ENCODE measurements around the gene IKZF3. TPM values are rescaled to one million over a fixed set of nuclear protein-coding genes. Genes with fewer than 3 reads are reported as not detected.

IKZF3 gene
- total RNA-seq, 1 donor from 2014 or later: 220 TPM

DNA sequence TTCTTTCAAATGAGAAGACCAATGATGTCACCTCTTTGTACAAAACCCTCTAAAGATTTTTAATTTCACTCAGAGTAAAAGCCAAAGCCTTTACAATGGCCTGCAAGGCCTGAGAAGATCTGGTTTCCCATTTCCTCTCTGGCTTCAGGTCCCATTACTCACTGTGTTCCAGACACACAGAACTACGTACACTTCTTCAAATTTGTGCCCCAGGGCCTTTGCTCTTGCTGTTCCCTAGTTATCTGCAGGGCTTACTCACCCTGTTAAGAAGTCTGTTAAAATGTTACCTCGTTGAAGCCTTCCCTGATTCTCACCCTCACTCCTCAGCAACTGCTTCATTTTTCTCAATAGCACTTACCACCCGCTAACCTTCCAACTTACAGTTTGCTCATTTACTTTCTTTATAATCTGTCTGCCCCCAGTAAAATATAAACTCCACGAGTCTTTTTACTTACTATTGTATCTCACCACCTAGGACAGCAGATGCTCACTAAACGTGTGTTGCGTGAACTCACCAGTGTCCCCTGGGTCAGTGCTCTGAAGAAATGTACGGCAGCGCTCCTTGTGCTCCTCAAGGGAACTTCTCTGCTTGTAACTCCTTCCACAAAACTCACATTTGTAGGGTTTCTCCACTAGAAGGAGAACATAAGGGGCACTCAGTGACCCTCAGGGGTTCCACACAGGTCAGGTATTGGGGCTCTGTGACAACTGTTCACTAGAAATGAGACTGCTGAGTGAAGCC, 76.2 kb downstream of the IKZF3 start:
- ChIA-PET CTCF (interaction anchor here (1.4 kb wide), 1 partner anchor 12 kb away, joined by 3 read pairs; no protein-coding TSS in a partner anchor), POLR2A (interaction anchor here (1.1 kb wide), 1 partner anchor 33 kb away, joined by 6 read pairs; no protein-coding TSS in a partner anchor)
- TF ChIP-seq, protein P1, sequence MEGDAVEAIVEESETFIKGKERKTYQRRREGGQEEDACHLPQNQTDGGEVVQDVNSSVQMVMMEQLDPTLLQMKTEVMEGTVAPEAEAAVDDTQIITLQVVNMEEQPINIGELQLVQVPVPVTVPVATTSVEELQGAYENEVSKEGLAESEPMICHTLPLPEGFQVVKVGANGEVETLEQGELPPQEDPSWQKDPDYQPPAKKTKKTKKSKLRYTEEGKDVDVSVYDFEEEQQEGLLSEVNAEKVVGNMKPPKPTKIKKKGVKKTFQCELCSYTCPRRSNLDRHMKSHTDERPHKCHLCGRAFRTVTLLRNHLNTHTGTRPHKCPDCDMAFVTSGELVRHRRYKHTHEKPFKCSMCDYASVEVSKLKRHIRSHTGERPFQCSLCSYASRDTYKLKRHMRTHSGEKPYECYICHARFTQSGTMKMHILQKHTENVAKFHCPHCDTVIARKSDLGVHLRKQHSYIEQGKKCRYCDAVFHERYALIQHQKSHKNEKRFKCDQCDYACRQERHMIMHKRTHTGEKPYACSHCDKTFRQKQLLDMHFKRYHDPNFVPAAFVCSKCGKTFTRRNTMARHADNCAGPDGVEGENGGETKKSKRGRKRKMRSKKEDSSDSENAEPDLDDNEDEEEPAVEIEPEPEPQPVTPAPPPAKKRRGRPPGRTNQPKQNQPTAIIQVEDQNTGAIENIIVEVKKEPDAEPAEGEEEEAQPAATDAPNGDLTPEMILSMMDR (IDR thresholded peaks at IDR 0.05): no peak
- H3K4me3 Mint-ChIP-seq: peak overlapping the region; percentile 17
- peaks cover 88% of the 10 kb centered on the region for H3K4me1 Mint-ChIP-seq
- H3K27ac Mint-ChIP-seq: peak overlapping the region; percentile 41
- peaks cover 85% of the 10 kb centered on the region for H3K36me3 Mint-ChIP-seq (ENCODE audit: low read depth)
- H3K27me3 Mint-ChIP-seq: no peaks in the 10 kb centered on the region
- intact Hi-C loops (cut with micrococcal nuclease): no loop called here
- DNase-seq: no peak
- H3K9me3 Mint-ChIP-seq: no peaks in the 10 kb centered on the region
- no peak for ATAC-seq (ENCODE audit: low read depth)

DNA sequence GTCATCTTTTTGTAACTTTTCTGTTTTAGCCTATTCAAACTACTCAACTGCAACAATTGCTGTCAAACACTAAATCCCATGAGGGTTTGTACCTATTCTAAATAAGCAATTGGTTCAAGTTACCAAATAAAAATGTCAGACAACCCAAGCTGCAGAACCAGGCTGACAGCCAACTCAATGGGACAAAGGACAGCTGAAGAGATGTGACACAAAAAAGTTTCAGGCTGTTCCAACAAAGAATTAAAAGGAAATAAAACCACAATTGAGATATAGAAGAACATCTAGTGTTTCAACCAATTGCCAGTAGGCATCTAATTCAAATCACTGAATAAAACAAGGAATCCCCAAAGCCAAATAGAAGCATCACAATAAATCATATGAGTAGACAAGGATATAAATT, 77.1 kb downstream of the IKZF3 start:
- peaks cover 88% of the 10 kb centered on the region for H3K4me1 Mint-ChIP-seq
- TF ChIP-seq, protein P1 (IDR thresholded peaks at IDR 0.05): no peak
- POLR2A ChIA-PET: interaction anchor here (0.7 to 13.9 kb wide), 6 partner anchors 8 to 52 kb away, joined by 3 to 308 read pairs (median 4); no protein-coding TSS in a partner anchor
- no peaks in the 10 kb centered on the region for H3K9me3 Mint-ChIP-seq
- H3K4me3 Mint-ChIP-seq: peak overlapping the region; percentile 17
- H3K27me3 Mint-ChIP-seq: no peaks in the 10 kb centered on the region
- intact Hi-C loops (cut with micrococcal nuclease): no loop called here
- CTCF ChIA-PET: interaction anchor here (1.4 kb wide), 2 partner anchors 9 to 41 kb away, joined by 3 to 4 read pairs; no protein-coding TSS in a partner anchor
- ATAC-seq (ENCODE audit: low read depth) (no peak), DNase-seq (no peak)
- peak overlapping the region; percentile 41 for H3K27ac Mint-ChIP-seq
- H3K36me3 Mint-ChIP-seq (ENCODE audit: low read depth): peaks cover 85% of the 10 kb centered on the region

DNA sequence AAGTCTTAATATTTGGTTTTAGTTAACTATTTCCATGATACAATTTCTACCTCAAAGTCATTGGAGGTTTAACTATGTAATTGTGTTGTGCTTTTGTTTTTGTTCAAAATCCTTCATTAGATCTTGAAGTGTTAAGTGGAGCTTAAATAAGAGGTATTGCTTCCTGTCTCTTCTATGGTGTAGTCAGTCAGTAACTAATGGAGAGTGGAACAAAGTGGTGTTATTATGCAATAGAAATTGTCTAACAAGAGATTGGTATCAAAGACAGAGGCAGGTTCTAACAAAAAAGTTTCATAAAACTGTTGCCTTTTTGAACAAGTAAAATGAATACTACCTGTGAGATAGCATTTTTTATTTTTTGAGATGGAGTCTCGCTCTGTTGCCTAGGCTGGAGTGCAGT, 81.1 kb downstream of the IKZF3 start:
- H3K4me3 Mint-ChIP-seq: peak overlapping the region; percentile 48
- H3K36me3 Mint-ChIP-seq (ENCODE audit: low read depth): peaks cover 77% of the 10 kb centered on the region
- POLR2A ChIA-PET: interaction anchor here (1.5 to 13.9 kb wide), 4 partner anchors 10 to 39 kb away, joined by 4 to 308 read pairs (median 5); no protein-coding TSS in a partner anchor
- DNase-seq (no peak), ATAC-seq (ENCODE audit: low read depth) (no peak)
- TF ChIP-seq, protein P1 (IDR thresholded peaks at IDR 0.05): no peak
- intact Hi-C loops (cut with micrococcal nuclease): no loop called here
- no peaks in the 10 kb centered on the region for H3K9me3 Mint-ChIP-seq
- H3K27me3 Mint-ChIP-seq: no peaks in the 10 kb centered on the region
- H3K4me1 Mint-ChIP-seq: peaks cover 89% of the 10 kb centered on the region
- peak overlapping the region; percentile 79 for H3K27ac Mint-ChIP-seq
- CTCF ChIA-PET: no interaction called here

DNA sequence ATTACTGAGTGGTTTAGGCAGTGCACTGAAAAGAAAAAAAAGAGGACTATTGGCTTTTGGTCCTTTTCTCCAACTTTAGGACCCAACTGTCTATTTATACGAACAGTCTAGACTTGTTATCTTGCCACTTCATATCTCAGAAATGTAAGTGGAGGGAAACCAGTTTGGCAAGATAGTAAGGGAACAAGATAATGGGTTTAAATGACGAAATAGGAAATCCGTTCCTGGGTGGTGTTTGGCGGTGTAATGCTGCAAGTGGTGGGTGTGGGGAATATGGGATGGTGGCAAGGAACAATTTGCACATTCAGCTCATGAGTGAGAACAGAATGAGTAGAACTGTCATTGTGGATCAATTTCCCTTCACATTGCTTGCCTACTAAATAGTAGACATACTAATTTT, 81.6 kb downstream of the IKZF3 start:
- POLR2A ChIA-PET: interaction anchor here (1.5 to 13.9 kb wide), 5 partner anchors 10 to 39 kb away, joined by 4 to 308 read pairs (median 6); no protein-coding TSS in a partner anchor

More for the DNA sequence above, 81.6 kb downstream of the IKZF3 start:
- intact Hi-C loops (cut with micrococcal nuclease): no loop called here
- ATAC-seq (ENCODE audit: low read depth) (no peak), DNase-seq (no peak)
- no peaks in the 10 kb centered on the region for H3K27me3 Mint-ChIP-seq
- peaks cover 89% of the 10 kb centered on the region for H3K4me1 Mint-ChIP-seq
- CTCF ChIA-PET: interaction anchor here (3.3 kb wide), 1 partner anchor 27 kb away, joined by 12 read pairs; no protein-coding TSS in a partner anchor
- peak overlapping the region; percentile 79 for H3K27ac Mint-ChIP-seq
- no peaks in the 10 kb centered on the region for H3K9me3 Mint-ChIP-seq
- H3K4me3 Mint-ChIP-seq: no peak overlapping the region
- TF ChIP-seq, protein P1 (IDR thresholded peaks at IDR 0.05): no peak
- H3K36me3 Mint-ChIP-seq (ENCODE audit: low read depth): peaks cover 77% of the 10 kb centered on the region

Measured in activated B cell treated with CpG ODN at 0.5 μM for 24 hours (primary cell).